ENCODE data around the gene MOB3A.

MOB3A gene

DNA sequence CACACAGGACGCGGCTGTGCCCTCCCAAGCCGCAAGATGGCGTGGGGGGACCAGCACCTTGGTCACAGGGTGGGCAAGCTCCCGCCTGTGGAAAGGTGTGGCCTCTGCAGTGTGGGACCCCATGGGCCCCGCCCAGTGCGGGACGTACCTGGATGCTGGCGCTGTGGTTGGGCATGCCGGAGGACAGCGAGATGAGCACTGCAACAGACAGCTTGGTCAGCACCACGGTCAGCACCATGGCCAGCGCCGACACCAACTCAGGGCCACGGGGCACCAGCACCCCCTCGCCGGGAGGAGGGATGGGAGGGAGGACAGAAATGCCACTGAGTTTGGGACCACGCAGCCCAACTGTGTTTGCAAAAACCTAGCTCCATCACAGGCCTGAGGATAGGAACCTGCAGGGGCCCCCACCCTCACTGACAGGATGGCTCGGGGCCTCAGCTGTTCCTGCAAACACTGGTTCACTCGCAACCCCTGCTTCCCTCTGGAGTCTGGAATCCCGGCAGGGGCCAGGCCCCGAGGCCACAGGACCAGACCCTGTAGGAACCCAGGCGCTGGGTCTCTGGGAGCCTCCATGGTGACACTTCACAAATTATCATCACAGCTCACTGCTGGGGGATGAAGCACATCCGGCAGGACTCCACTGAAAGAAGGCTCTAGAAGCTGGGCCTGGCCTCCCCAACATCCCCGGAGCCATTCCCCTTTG, 27.7 kb upstream of the MOB3A start:
- no peak for FAIRE-seq

DNA sequence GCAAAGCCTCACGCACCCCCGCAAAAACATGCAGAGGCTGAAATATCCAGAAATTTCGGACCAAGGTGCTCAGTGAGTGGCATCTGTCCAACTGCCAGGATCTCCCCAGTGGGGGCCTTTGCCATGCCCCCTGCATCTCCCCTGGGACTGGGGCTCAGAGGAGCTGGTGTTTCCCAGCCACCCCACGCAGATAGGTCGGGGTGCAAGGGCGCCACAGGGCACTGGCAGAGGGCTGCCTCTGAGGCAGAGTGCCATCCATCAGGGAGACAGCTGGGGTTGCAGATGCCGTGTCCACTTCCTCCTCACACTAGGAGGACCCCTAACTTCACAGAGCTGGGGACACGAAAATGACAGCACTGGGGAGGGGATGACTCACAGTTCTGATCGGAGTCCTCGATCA, 26.9 kb upstream of the MOB3A start:
- no peak for FAIRE-seq

DNA sequence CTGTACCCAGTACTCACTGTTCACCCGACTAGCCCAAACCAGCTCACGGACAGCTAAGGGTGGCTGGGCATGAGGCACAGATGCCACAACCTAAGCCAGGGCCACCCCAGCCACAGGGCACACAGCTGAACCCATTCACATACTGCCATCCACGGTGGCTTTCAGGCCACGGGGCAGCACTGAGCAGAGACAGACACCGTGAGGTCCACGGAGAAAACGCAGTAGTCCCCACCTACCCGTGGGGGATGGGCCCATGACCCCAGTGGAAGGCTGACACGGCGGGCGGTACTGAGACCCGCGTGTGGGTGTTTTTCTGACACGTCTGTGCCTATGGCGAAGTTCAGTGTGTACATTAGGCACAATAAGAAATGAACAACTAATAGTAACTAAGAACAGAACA, 26.1 kb upstream of the MOB3A start:
- FAIRE-seq = no peak

DNA sequence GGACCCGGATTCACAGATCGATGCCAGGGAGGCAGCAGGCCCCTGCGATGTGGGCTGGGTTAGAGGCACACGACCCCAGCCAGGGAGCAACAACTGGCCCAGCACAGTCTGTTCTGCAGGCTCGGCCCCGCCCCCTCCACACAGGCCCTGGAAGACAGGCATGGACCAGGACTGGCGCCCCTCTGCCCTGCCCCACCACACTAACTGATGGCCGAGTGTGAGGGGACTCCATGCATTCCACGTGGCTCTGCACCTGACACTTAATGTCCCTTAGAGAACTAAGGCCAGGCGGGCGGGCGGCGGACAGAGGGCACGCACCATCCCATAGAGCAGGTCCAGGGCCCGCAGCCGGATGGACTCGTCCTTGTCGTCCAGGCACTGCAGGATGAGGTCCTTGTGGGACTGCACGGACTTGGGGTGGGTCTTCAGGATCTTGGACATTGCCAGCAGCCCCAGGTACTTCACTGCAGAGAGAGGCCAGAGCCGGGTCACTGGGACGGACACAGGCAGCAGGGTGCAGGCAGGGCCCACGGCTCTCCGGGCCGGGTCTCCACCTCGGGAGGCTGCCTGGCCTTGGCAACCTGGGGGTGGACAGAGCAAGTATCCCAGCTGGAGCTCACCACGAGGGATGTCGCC, 25.4 kb upstream of the MOB3A start:
- no peak for FAIRE-seq

DNA sequence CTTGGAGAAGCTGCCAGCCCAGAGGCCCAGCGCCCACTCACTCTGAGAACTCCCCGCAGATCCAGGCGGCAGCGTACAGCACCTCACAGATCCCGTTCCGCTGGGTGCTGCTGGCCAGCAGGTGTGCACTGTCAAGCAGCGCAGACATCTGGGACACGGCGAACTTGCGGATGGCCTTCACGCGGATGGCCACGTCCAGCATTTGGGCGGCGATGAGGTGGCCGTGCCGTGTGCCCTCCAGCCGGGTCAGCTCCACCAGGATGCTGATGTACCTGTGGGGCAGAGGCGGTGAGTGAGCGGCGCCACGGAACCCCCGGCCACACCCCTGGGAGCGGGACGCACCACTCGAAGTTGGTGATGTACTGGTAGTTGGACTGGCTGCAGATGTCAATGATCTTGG, 24.7 kb upstream of the MOB3A start:
- FAIRE-seq = no peak

DNA sequence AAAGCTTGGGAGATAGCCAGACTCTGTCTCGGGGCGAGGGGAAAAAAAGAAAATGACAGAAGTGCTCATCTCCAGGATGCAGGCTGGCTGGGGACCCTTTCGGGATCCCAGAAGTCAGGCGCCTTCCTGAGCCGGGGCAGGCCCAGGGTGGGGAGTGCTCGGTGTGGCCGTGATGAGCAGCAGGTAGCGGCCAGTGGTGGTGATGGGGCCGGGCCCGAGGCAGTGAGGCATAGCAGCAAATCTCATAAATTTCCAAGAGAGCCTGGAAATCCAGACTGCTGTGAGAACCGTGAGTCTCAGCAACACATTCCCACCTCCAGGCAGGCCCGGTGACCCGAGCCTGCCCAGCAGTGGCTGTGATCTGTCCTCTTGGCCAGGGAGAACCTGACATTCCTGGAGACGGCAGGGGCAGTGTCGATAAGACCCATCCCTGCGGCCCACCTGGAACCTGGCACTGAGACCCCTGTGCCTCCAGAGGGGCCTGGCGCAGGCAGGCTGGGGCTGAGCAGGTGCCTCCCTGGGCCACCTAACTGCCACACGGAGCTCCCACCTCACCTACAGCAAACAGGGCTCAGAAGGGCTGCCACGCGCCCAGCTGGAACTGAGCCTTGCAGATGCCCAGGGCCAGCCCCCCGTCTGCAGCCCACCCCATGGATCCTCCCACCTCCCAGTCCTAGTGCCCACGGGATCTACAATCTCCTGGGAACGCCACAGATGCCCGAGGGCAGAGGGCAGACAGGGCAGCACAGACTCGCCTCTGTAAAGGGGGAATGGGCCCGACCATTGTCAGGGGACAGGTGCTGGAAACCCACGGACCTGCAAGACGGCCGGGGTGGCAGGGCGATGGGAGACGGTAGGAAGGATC, 24.0 kb upstream of the MOB3A start:
- no peak for FAIRE-seq

DNA sequence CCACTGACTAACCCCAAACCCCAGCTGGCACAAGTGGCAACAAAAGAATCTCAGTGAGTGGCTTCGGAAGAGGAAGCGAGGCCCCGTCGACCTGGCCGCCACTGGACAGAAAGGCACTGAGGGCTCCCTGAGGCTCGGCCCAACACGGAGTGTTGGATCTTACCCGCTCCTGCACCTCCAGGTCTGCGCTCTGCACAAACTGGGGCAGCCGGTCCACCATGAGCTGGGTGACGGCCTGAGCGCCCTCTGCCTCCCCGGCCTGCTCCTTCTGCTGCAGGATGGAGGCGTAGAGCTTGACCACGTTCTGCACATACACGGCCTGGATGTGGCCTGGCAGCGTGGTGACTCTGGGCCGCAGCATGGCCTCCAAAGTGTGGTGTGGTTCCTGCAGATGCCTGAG, 22.3 kb upstream of the MOB3A start:
- FAIRE-seq = no peak

DNA sequence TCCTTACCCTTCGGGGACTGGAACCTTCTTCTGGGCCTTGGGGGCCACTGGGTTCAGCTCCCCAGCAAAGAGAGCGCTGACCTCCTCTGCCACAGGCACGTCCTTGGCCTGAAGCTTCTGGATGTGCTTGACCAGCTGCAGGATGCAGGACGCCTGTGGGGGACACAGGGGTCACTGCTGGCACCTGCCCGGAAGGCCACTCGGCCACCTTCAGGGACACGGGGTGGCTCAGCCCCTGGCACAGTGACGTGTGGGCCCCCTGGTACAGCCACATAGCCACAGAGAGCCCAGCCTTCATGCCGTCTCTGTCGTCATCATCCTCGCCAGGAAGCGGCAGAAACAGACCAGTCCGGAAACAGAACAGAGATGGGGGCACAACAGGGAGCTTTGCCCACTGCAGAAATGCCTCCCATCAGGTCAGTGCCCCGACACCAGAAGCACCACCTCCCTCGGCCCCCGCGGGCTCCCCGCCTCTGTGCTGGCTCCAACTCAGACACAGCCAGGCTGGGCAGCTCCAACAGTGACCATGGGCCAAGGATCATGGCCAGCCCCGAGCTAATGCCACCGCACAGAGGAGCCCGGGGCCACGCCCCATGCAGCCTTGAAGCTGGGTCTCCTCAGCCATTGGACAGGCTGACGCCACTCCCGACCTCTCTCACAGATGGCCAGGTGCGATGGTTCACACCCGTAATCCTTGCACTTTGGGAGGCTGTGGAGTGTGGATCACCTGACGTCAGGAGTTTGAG, 21.3 kb upstream of the MOB3A start:
- FAIRE-seq = no peak

DNA sequence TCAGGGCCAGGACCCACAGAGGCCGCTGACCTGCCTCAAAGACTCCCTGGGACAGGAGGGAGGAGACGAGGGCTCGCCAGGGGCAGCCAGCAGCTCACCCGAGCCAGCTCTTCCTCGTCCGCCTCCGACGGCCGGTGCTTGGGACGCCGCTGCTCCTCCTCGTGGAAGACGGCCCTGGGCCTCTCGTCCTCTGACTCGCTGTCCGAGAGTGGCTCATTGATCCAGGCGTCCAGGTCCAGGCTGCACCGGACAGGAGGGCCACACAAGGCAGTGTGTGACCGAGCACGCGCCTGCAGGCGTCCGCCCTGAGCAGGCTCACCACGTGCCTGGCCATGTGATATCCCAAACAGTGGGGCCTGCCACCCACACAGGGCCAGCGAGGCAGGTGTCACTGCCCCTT, 20.4 kb upstream of the MOB3A start:
- no peak for FAIRE-seq

DNA sequence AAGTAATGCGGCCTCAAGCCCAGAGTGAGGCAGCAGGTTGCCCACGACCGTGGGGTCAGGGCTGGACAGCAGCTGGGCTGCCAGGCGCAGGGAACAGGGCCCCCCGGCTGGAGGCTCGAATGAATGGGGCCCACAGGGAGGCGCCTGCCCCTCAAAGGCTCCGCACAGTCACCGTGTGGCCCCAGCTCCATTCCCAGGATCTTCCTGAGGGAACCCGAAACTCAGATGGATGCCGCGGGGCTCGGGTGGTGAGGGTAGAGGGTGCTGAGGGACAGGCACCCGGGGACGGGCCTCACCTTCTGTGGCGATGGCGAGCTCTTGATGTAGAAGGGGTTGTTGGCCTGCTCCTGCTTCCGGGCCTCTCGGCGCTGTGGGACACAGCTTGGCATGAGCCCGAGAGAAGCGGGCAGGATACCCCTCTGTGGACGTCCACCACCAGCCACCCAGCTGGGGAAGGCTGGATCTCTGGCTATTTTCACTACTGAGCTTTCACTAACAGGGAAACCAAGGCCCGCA, 19.8 kb upstream of the MOB3A start:
- FAIRE-seq = no peak

DNA sequence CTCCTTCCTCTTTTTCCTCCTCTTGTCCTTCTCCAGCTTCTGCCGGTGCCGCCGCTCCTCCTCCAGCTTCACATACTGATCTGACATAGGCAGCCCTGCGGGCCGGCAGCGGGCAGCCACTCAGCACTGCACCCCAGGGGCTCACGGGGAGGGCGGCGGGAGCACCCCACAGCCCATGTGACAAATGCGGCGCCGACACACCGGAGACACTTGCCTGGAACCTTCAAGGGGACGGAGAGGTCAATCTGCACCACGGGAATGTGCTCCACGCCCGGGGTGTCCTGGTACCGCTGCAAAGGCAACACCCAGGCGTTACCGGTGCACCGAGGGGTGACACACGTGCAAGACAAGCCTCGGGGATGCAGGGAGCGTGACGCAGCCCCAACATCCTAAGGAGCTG, 19.2 kb upstream of the MOB3A start:
- no peak for FAIRE-seq

DNA sequence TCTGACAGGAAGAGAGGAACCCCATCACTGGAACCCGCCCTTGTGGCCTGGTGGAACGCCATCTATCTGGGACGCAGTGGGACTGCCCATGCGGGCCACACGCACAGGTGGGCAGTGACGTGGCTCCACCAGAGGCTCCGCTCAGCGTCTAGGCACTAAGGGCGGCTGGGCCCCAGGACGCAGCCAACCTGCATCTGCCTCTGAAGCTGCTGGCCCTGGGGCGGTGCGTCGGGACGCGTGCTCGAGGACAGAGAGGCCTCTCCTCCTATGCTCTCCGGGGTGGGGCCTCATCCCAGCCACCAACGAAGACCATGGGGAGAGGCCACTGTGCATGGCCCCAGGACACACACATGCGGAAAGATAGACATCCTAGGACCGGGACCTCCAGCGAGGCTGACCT, 18.7 kb upstream of the MOB3A start:
- no peak for FAIRE-seq

DNA sequence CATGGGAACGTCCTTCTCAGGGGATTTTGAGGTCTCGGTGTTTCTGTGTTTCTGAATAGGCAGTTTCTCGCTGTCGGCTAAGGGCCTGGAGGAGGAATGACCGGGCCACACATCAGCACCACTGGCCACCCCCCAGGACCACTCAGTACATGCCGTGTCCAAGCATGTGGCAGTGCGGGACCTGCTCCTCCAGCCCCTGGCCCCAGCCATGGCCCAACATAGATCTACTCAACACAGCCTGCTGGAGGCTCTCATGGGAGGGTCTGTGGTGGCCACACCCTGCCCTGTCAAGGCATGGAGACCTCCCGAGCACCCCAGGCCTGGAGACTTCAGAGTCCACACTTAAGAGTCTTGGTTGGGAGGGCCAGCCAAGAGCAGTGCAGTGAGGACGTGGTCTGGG, 18.1 kb upstream of the MOB3A start:
- FAIRE-seq = no peak

DNA sequence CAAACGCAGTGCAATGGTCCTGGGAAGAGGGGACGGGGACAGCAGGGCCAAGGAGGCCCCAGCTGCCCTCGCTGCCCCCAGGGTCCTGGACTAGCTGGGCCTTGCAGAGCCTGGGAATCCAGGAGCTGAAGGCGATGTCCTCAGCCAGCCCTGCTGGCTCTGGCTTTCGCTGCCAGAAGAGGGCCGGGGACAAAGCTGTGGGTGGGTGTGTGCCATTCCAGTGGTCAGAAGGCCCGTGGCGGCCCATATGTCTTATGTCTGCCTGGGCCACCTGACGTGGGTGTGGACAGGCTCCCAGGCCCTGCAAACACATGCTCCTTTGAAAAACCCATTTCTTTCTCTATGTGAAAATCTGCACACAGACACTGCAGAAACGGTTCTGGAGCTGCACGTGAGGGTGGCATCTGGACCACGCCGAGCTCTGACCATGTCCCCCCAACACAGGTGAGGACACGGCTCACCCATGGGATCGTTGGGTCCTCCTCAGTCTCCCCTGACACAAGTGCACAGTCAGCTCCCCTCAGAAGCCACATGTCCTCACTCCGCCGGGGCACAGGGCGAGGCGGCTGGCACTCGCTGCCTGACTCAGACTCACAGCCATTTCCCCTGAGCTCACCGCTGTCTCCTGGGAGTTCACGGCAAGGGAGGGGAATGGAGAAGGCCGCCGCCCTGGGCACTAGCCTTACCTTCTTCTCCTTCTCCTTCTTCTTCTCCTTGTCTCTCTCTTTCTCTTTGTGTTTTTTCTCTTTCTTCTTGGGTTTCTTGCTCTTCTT, 17.5 kb upstream of the MOB3A start:
- no peak for FAIRE-seq

DNA sequence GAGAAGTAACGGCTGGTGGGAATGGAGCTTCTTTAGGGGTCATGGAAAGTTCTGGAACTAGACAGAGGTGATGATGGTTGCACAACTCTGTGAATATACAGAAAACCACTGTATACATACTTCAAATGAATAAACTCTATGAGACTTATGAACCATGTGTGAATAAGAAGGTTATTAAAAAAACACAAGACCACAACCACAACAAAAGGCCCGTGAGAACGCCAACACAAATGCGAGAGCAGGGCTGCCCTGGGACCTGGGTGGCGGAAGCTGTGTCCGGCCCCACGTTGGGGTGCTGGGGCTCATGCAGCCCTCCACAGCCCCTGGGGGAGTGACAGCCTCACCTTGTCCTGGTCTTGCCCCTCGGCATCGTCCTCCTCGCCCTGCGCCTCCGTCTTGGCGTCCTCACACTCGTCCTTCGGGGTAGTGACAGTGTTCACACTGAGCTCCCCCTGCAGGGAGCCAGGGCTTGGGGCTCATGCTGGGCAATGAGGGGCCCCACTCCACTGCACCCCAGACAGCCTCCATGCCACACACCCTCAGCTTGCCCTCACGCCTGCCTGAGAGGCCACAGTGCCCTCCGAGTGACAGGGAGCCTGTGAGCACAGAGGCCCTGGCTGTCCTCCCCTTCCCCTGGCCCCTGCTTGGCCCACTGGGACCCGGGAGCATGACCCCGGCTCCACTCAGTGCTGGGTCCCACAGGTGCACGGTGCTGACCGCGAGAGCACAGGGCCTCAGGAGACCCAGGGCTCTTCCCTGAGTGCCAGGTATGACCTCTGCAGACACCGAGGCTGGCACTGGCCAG, 16.6 kb upstream of the MOB3A start:
- FAIRE-seq = no peak

DNA sequence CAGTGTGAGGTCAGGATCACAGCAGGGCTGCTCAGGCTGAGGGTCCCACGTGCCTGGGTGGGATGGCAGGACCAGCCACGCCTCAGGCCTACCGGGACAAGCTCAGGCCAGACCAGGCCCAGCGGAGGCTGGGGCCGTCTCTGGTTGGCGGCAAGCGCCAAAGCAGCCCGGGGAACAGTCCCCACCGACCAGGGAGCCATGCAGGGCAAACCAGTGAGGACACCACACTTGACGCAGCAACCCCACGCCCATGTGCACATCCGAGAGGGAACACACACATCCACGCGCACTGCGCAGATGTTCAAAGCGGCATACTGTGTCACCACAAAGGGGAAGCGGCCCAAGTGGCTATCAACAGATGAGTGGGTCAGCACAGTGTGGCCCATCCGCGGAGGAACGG, 15.8 kb upstream of the MOB3A start:
- no peak for FAIRE-seq

DNA sequence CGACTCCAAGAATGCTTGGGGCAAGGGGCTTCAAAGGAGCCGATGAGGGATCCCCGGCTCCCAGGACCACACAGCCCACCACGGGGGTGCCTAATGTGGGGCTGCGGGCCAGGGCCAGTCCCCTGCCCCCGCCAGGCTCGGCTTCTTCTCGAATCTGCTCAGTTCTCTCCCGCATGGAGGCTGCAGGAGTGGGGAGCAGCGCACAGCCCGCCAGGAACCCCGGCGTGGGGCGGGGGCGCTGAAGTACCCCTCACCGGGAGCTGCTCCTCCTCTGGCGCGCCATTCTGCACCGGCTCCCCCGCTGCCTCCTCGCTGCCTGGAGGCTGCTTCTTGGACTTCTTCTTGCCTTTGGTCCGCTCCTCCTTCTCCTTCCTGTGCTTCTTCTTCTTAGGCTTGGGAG, 15.3 kb upstream of the MOB3A start:
- no peak for FAIRE-seq

DNA sequence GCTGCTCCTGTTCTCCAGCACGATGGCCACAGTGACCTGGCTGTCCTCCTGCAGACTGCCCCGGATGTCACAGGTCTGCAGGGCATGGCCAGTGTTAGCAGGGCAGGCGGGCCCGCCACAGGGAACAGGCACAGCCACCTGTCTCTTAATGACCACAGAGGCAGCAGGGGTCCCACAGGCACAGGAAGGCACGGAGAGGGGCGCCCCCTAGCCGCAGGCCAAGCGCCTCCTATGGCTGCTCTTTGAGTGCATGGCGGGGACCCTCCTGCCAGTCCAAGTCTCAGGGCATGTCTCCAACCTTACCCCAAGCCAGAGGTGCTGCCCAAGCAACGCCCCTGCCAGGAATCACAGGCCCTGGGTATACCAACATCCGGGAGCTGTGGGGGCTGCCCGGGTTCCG, 14.7 kb upstream of the MOB3A start:
- FAIRE-seq = no peak

DNA sequence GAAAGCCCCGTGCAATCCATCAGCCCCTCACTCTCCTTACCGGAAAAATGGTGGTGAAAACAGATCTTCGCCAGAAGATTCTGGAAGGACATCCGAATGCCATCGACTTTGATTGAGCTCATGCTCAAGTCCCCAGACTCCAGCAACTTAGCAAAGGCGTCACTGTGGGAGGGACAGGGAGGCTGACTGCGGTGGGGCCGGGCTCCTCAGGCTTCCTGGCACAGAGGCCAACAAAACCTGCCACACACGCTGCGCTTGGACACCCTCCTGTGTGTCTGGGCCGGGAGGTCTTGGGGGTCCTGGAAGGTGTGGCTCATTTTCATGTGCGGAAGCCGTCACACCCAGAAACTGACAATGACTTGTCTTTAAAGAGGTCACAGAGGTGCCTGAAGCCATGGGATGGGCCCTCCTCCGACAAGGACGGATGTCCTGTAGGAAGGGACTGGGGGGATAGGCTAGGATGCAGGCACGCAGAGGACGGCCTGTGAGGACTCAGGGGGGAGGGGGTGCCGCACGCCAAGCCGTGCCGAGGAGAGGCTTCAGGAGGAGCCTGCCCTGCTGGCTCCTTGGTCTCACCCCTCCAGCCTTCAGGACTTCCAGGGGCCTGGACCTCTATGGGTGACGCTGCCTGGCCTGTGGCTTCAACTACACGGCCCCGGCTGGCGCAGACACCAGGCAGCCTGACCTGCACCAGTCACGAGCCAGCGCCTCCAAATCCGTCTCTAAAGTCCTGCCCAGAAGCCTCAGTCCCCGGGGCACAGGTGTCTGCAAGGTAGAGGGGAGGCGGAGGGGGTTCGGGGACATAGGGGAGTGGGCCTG, 13.1 kb upstream of the MOB3A start:
- no peak for FAIRE-seq

DNA sequence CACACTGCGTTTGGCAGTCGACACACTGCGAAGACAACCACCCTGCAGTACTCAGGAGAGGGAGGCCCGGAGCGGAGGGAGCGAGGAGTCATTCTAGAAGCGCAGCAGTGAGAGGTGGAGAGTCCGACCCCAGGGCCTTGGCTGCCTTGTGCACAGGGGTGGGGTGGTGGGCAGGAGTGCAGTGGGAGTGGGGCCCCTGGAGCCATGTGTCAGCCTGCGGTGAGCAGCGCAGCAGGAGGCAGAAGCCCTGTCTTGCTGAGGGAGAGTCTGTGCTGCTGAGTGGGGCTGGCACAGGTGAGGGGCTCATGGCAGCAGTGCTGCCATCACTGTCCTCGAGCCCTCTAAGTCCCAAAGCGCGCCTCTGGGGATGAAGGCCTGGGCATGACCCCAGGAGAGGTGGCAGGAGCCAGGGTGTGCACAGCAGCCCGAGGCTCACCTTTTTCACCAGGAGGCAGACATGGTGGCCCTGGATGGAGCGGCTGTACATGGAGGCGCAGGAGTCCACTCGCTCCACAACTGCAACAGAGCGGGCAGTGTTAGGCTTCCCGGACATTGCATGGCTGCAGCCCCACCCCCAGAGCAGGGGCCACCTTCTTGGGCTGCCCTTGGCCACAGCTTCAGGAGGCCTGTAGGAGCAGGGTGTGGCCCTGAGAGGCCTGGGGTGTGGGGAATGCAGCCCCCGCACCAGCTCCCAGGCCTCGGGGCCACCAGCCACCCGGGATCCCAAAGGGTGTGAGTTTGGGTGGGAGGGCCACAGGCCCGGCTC, 12.3 kb upstream of the MOB3A start:
- FAIRE-seq = no peak
